ENCODE data around the gene CYP27C1. TPM values are rescaled to one million over a fixed set of nuclear protein-coding genes. Genes with fewer than 3 reads are reported as not detected.

Gene CYP27C1
- total RNA-seq, 4 donors from 2014 or later: 0.95 to 4.6 (median 1.6) TPM

DNA sequence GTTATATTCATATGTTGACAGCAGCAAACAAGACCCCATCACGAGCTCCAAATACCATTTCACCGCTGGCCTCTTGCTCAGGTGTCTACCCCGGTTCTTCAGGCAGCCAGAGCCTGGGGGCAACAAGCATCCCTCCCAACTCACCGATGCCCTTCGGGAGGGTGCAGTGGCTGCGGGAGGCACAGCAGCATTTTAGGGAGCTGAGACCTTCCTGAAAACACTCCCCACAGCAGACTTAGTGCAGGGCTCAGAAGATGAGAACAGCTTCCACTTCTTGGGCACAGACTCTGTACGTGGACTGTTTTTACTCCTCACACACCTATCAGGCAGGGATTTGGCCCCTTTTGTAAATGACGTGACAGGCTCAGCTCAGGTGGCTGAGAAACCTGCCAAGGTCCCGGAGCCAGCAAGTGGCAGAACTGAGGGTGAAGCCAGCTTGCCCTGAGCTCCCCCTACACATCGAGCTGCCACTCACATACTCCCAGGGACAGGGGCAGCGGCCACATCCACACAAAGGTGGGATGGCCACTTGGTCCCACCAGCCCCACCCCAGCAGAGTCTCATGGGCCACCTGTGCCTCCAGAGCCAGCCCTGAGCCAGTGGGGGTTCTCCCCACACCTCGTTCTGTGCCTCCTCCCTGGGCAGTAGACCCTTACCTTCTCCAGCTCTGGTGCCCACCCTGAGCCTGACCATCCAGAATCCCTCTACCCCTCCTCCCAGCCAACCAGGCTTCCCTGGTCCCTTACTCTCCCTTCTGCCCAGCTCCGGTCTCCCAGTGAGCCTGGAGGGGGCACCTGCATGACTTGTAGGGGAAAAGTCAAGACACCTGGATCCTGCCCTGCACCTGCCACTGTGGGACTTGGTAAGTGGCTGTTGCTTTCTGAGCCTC lies 28.5 kb downstream of the CYP27C1 start:
- Histone ChIP-seq H3K27ac (no peak overlapping the region), H3K4me3 (no peak overlapping the region), H3K36me3 (no peaks in the 10 kb centered on the region), H3K9me3 (no peaks in the 10 kb centered on the region), H3K4me1 (peaks cover 0 to 14% (median 0%) of the 10 kb centered on the region in 3 donors), H3K27me3 (no peaks in the 10 kb centered on the region)
- no peak for TF ChIP-seq POLR2A (IDR thresholded peaks at IDR 0.05)
- TF ChIP-seq CTCF (IDR thresholded peaks at IDR 0.05): no peak
- intact Hi-C loops (cut with DNase I): loop anchor here (10.0 kb wide), 1 partner anchor 273 kb away; no protein-coding TSS in a partner anchor
- 87 to 96% methylated on average over 6 to 7 of the region's 13 CpGs for WGBS, 2 donors
- DNase-seq: no peak

DNA sequence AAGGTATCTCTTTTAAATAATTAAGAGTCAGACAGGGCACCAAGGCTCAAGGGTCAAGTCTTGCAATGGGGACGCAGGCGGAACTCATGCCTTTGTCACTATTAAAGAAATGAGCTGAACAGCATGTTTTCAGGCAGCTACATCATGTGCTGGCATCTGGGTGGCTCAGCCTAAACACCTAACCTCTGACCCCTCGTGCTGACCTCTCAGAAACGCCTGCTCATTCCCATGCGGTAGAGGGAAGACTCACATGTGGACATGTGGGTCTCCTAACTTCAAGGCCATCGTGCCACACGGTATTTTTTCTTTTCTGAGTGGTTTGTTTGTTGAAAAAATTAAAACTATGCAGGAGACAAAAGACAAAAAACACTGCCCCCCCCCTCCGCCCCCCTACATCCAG lies 31.3 kb downstream of the CYP27C1 start:
- intact Hi-C loops (cut with DNase I): no loop called here
- H3K9me3 ChIP-seq: no peaks in the 10 kb centered on the region
- no peaks in the 10 kb centered on the region for H3K27me3 ChIP-seq
- H3K4me3 ChIP-seq: no peak overlapping the region
- no peak overlapping the region for H3K27ac ChIP-seq
- TF ChIP-seq POLR2A (IDR thresholded peaks at IDR 0.05): no peak
- TF ChIP-seq CTCF (IDR thresholded peaks at IDR 0.05): no peak
- 80 to 89% methylated on average over 7 to 8 of the region's 8 CpGs for WGBS, 2 donors
- DNase-seq: no peak
- H3K36me3 ChIP-seq: no peaks in the 10 kb centered on the region
- H3K4me1 ChIP-seq: peaks cover 0 to 8% (median 0%) of the 10 kb centered on the region in 3 donors

- no peaks in the 10 kb centered on the region for H3K27me3 ChIP-seq
- intact Hi-C loops (cut with DNase I): no loop called here
- no peak overlapping the region for H3K27ac ChIP-seq
- H3K4me1 ChIP-seq: no peaks in the 10 kb centered on the region
- no peak for DNase-seq
- no peak for TF ChIP-seq POLR2A (IDR thresholded peaks at IDR 0.05)
- no peak for TF ChIP-seq CTCF (IDR thresholded peaks at IDR 0.05)
- H3K36me3 ChIP-seq: no peaks in the 10 kb centered on the region
- 64 to 91% methylated on average over 7 to 10 of the region's 10 CpGs for WGBS, 2 donors
- no peaks in the 10 kb centered on the region for H3K9me3 ChIP-seq
- no peak overlapping the region for H3K4me3 ChIP-seq
These were observed 32.3 kb downstream of the CYP27C1 start for GRCh38 chr2:127187831-127188230.

DNA sequence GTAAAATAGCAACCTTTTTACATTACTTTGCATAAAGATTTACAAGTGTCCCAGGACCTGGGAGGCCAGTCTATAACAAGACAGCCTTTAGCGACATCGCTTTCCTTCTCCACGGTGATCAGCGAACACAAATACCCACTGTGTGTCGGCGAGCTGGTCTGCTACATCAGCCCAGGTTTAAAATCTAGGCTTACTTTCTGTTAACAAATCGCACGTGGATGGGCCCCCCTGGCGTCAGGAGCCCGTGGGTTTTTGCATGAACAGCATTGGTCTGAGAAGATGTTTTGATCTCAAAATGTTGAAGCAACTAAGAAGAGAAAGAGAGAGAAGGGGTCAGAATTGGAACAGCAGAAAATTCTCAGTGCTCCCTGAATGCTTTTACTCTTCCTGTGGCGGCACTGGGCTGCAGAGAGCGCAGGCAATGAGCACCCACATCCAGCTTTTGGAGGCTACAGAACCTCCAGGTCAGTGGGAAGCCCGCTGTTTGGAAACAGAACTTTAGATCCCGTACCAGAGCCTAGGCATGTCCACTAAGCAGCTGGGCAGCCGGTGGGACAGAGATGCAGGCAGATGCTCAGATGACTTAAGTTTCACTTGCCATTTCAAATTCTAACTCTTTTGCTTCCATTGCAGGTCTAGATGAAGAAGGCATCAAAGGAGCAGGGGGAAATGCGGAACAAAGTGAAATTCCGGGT lies 32.9 kb downstream of the CYP27C1 start:
- 90 to 92% methylated on average over 16 to 17 of the region's 17 CpGs for WGBS, 2 donors
- TF ChIP-seq POLR2A (IDR thresholded peaks at IDR 0.05): no peak
- TF ChIP-seq CTCF (IDR thresholded peaks at IDR 0.05): no peak
- no peak for DNase-seq
- no peak overlapping the region for H3K27ac ChIP-seq
- no peaks in the 10 kb centered on the region for H3K27me3 ChIP-seq
- no peaks in the 10 kb centered on the region for H3K9me3 ChIP-seq
- no peaks in the 10 kb centered on the region for H3K36me3 ChIP-seq
- H3K4me3 ChIP-seq: no peak overlapping the region
- intact Hi-C loops (cut with DNase I): no loop called here
- no peaks in the 10 kb centered on the region for H3K4me1 ChIP-seq

- no peak for DNase-seq
- Histone ChIP-seq H3K27me3 (no peaks in the 10 kb centered on the region), H3K4me3 (no peak overlapping the region), H3K27ac (no peak overlapping the region), H3K36me3 (no peaks in the 10 kb centered on the region), H3K9me3 (no peaks in the 10 kb centered on the region), H3K4me1 (no peaks in the 10 kb centered on the region)
- TF ChIP-seq POLR2A (IDR thresholded peaks at IDR 0.05): no peak
- TF ChIP-seq CTCF (IDR thresholded peaks at IDR 0.05): no peak
- intact Hi-C loops (cut with DNase I): no loop called here
- WGBS, 2 donors: 57 to 71% methylated on average over 4 of the region's 4 CpGs
These were observed 34.4 kb downstream of the CYP27C1 start for GRCh38 chr2:127185705-127186104.
